ENCODE results near the gene ABCA4.

ABCA4 gene

DNA sequence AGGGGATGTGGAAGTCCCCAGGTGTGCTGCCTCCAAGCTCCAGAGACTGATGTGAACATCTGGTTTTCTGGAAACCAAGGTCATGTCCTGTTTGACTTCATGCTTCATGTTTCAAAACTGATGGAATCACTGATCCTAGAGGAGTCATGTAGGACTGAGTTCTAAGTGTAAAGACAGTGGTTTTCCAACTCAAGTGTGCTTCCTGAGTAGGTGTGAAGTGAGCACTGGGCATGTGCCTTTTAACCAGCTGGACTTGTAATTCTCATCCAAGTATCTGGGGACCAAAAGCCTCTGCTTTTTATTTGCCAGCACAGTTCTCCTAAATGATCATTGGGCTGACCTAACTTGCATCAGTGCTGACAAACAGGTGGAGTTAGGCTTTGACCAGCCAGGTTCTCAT lies 36.9 kb downstream of the ABCA4 start:
- no peak for DNase-seq (ENCODE audit: low read depth, low spot score)

DNA sequence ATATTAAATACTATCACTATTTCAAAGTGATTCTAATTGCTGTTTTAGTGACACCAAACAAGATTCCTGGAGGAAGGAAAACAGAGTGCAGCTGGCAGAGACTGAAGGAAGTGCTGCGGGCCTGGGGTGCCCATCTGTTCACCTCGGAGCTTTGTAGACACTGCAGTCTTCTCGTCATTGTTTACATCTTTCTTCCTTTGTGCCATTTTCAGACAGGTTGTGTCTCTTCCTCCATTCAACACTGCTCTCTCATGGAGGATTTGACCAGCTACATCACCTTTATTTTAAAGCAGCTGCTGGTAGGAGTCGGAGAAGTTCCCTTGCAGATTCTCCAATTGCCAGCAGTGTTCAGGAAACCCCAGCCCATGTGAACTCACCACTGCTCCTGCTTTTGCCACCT lies 37.3 kb downstream of the ABCA4 start:
- no peak for DNase-seq (ENCODE audit: low read depth, low spot score)

DNA sequence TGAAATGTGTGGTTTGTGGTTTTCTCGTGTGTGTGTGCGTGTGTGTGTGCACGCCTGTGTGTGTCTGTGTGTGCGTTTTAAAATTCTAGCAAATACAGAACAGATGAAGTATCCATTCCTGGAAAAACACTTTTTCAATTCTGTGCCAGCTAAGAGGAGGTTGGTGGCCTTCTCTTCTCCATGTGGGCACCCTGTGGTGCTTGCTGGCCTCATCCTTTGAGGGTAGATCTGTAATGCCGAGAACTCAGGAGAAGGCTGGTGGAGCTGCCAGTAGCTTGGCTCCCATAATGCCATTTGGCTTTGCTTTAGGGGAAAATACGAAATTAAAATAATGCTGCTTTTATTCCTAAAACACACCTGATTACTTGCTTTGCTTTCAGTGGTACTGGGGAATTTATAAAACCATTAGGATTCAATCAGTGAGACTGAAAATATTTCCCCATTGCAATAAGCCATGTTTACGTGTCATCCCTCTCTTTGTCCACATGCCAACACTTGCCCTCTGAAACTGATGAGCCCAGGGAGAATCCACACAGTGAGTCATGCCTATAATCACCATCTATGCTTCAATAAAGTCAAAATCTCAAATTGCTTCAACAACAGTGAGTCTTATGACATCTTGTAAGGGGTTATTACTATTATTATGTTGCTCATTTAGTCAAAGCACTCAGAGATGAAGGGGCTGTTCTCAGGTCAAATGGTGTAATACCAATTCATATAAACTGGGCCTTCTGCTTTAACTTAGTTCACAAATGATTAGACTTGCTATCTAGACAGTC lies 39.2 kb downstream of the ABCA4 start:
- DNase-seq (ENCODE audit: low read depth, low spot score), result peak; percentile 84

DNA sequence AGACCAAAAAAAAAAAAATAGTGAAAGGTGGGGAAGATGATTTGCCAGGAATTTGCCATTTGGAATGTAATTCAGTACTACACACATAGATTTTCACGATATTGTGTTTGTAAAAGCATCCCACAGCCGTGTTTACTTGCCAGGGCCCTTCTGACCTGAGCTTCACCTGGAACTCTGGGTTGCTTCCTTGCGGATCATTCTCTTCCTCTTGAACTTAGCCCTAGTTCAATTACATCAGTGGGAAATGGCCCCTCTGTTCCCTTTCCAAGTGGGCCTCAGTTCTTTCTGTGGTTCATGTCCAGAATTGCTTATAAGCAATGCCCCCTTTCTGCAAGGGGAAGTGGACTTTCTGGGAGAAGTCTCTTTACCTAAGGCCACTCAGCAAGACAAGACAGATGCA lies 41.0 kb downstream of the ABCA4 start:
- DNase-seq (ENCODE audit: low read depth, low spot score), result no peak

DNA sequence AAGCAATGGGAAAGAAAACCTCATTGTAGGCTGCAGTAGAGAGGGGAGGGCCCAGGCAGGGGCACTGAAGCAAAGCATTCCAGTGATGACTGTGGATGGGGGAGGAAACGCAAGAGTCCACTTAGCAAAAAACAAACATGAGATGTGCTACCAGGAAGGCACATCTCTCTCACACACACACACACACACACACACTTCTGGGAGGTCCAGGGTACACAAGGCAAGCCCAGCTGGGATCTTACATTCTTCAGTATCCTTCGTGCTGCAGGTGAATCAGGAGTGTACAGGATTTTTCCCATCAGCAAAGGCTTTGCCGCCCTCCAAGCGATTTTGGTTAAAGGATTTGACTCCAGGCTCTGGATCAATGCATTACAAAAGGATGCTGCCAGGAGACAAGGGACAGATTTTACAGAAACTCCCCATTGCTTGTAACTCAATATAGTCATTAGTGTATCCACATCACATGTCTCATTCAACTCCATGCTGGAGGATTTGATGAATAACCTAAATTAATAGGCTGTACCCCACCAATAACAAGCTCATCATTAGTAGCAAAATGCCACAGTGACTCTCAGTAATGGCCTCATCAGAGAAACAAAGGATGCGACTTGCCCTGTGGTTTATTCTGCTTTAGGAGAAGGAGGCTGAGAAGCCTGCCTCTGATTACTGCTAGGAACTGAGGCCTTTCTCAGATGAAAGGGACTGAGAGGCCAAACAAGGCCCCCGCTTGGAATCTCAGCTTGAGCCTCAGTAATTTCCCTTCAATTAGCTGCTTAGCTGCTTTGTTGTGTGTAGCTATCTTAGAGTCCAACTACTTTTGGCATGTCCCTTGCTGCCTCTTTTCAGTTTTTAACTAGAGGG lies 41.6 kb downstream of the ABCA4 start:
- no peak for DNase-seq (ENCODE audit: low read depth, low spot score)

DNA sequence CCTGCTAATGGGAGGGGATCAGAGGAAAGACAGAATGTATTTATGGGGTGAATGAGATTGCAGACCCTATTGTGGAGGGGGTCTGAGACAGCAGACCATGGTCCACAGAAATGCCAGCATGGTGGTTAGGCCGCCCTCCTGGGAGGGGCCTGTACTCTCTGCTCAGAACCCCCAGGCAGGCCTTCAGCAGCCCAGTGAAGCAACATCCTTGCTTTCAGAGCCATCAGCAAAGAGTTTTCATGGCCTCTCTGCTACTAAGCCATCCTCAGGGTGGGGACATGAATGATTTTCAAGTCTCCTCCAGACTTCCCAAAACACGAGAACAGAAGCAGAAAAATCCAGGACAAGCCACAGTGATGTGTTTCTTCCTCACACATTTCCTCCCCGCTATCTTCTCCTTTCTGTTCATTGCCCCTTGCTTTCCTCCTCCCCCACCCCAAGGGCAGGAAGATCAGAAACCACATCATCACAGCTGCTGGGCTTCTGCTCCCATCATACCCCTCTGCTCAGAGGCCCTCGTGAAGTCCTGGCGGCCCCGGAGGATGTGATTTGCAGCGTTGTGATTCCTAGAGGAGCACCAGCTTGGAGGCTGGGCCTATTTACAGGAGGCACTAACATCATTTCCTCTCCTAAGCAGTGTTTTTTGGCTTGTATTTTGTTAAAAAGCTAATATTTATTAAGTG lies 48.0 kb downstream of the ABCA4 start:
- no peak for DNase-seq (ENCODE audit: low read depth, low spot score)

DNA sequence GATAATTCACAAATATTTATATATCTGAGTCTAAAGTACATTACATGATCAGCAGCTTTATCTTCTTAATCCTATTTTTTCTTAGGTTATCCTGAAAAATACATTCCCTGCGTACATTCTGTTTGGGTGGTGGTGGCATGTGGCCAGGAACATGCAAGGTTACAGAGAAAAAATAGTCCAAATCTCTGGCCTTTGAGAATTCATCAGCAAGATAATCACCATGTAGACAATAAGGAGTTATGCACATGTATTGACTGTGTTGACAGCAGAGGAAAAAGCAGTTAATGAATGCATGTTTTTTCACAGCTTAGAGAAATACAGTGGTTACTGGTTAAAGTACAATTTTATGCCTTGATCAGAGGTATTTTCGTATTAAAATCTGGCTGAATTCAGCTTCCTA lies 49.0 kb downstream of the ABCA4 start:
- DNase-seq (ENCODE audit: low read depth, low spot score), result no peak

DNA sequence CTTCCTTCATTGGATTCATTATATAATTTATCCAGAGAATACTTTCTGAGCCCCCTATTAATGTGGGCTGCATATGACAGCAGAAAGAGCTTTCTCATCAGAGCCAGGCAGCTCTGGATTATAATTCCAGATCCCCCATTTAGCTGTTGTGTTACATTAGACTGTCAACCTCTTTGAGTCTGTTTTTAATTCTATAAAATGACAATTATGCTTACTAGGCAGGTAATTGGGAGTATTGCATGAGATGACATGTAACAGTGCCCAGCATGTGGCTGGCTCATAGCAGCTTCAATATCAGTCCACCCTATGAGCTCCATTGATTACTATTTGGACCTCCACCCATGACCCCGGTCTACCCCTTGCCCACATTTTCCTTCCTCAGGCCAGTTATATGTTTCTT lies 49.6 kb downstream of the ABCA4 start:
- DNase-seq (ENCODE audit: low read depth, low spot score), result no peak

DNA sequence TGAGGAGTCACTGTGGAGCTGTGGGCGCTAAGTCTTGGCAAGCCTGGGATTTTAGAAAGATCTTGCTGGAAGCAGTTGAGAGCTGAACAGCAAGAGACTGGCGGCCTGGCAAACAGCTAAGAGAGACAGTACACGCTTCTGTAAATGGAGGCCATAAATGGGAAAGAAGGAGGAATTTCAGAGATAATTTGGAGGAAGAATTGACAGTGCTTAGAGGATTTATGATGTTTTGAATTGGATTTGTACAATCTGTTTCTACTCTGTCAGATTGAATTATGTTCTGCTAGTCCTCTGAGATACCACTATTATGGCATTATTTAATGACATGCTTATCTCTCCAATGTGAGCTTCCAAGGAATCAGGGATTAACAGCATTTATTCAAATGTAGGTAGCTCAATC lies 50.1 kb downstream of the ABCA4 start:
- no peak for DNase-seq (ENCODE audit: low read depth, low spot score)

DNA sequence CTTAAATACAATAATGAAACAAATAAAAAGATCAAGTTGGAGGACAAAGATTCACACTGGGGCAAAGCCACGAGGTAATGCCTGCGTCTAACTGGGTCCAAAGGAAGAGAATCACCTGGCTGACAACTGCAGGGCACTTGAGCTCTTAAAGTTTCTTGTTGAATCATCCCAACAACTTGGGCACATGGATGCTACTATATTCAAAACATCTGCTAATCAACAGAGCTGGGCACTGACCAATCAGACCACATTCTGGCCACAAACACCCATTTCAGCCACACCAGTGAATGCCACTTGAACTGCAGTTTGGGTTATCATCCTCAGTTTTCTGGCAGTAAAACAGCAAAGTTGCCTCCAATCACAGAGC lies 51.0 kb downstream of the ABCA4 start:
- no peak for DNase-seq (ENCODE audit: low read depth, low spot score)

DNA sequence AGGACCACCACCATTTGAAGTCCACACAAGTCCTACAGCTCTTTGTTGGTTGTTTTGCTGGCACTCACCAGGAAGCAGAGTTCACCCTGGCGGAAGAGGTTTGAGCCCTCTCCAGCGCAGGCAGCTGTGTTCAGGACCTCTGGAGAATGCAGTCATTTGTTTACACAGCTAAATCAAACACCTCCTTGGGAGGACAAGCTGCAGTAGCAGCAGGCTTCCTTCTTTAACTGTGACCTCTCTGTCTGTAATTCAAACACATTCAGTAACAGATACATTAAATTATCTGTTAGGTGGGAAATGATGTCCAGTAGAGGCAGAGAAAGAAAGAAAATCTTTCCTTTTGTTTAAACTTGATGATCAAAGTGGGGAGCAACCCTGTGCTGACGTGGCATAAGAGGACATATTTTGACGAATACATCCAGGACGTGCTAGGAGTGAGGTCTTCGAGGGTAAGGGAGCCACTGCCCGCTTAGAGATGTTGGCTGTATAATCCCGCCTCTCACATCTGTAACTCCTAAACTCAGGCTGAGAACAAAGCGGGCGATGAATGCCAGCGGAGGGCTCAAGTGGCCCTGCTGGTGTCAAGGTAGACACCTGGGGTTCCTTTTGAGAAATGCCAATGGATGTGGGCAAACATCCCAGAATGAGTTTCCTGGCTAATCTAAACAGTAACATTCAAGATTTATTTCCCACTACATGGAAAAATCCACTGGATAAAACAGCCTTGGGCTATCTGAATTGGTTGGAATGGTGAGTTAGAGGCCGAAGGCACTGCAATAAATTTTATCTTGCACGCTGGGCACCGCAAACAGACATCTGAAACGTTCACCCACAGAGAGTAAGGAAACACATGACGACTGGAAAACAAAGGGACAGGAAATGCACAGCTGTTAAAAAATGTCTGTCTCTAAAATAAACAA lies 51.7 kb downstream of the ABCA4 start:
- peak; percentile 89 for DNase-seq (ENCODE audit: low read depth, low spot score)

DNA sequence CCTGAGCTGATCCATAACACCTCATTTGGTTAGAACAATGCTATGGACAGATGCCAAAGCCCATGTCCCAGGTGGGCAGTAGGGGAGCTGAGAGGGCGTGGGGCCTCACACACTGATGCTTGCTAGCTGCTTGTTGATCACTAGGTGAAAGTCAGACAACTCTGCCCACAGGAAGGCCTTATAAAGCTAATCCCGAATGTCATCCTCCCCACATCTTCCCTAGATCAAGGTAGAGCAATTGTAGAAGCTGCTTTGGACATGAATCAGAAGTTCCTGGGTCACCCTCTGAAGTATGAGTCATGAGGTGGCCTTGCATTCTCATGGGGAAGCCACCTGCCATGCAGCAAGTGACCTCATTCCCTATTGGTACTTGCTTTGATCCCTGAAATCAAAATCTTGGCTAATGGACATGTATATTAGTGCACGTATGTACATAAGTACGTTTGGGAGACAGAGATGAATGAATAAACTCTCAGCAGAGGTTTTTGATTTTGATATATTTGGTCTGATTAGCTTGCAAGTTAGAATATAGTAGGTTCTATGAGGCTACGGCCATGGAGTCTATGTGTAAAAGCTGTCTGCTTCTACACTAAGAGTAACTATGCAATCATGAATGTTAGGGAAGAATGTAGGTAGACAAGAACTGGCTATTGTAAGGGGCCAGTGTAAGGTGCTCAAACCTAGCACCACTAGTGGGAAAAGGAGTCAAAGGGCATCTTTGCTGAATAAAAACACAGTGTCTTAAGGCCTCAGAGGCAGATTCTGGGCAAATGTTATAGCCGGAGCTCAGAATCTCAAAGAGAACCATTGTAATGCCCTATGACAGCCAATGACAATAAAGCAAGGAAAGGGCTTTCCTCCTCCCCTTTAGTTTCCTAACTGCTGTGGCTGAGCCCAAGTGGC lies 52.6 kb downstream of the ABCA4 start:
- no peak for DNase-seq (ENCODE audit: low read depth, low spot score)

DNA sequence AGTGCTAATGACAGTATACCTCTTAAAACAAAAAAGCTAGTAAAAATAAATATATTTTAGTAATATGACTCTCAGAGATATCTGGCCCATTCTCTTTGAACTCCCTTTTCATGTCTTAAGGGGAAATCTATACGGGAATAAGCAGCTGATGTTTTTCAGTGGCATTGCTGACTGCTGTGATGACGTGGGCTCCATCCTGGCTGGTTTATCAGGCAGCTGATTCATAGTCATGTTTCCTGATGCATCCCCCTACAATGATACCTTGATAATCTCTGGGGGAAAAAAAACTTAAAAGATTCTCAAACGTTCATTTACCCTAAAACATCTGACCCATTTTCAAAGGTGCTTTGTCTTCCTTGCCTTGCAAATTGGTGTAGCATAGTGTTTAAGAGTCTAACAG lies 53.8 kb downstream of the ABCA4 start:
- DNase-seq (ENCODE audit: low read depth, low spot score), result no peak

DNA sequence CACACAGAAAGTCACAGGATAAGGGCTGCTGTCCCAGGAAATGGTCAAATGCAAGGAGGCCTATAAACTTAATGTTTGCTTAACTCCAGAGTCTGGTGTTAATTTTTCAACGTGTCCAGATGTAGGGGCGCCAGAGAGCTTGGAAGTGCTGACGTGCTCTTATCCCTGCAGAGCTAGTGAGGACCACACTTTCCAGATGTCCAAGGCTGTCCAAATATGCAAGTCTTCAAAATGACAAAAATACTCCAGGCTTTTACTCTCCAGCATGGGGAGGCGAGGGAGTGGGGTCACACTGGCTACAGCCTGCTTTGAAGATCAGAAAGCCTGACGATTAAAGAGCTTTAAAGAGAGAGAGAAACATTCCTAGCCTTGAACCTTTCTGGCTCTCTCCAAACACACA lies 57.6 kb downstream of the ABCA4 start:
- no peak for DNase-seq (ENCODE audit: low read depth, low spot score)

DNA sequence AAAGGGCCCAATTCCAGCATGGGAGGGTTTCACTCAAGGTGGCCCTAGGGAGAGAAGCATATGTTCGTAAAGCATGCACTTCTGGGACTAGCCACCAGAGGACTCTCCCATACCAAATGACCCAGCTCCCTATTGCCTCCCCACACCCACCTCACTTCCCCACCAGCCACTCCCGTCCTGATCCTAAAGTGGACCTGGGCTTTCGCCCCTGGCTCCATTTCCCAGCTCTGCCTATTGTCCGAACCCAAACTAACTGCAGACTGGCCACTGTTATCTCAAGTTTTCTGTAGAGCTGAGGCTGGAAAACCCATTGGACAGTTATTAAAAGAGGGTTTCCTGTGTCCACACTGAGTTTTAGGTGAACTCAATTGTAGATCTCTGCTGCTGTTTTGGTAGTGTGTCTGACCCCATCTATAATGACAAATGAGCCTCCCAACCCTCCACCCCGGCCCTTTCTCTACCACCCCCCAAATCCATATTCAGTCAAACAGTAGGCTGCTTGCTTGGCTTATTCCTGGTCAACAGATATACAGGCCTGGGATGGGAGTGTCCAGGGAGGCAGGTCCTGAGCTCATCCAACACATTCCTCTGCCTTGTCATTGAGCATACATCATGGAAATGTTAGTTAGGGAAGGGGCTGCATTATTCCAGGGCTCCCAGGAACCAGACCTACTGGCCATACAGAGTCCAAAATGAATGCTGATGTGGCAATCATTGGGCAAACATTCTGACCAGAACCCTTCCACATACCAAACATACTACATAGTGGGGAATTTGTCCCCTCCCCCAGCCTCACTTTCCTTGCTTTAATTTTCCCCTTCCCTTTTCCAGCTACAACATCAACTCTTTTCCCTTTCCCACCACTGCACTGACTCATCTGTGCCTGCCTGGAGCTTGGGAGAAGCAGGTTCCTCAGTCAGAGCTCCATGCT lies 59.2 kb downstream of the ABCA4 start:
- DNase-seq (ENCODE audit: low read depth, low spot score), result no peak

DNA sequence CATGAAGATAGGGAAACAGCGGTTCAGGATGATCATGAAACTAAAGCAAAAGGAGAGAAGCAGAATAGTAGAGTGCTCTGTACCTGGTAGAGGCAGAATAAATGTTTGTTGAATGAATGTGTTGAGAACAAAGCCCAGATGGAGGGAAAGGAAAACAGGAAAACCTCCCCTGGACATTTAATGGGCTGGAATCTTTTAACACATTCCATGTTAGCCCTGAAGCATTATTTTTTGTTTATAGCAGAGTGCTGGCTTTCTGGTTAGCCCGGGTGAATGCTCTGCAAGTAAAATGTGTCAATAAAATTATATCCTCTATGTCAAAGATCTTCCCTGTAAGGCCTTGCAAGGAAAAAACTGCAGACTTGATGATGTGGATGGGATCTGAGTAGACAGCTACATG lies 60.2 kb downstream of the ABCA4 start:
- DNase-seq (ENCODE audit: low read depth, low spot score), result no peak

DNA sequence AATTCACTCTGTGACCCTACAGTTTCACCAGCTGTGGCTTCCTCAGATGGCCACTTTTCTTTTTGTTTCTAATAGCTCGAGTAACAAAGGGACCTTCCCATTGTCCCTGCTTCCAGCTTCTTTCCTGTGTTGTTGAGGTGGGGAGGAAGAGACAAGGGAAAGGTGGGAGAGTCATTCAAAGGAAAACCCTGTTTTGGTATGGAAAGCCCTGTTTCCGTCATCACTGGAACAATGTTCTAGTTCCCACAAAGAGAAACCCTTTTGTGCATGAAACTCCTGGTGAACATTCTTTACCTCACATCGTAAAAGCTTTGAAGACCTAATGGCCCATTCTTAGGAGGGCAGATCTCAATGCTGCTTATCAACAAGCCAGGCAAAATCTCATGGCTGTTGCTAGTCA lies 62.2 kb downstream of the ABCA4 start:
- no peak for DNase-seq (ENCODE audit: low read depth, low spot score)

DNA sequence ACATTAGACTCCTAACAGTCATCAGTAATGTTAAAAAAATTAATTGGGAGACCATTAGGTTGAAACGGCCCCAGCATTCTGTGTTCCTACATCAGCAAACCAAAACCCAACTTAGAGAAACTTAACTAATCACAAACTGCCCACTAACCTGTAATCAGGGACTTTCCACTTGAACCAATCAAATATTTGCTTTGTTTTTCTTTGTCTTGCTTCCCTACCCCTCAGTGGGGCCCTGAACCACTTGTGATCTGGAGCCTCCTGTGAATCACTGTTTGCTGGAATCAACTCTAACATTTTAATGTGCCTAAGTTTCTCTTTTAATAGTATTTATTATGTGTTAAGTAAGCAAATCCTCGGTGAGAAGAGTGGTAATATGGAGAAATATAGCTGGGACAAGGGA lies 64.0 kb downstream of the ABCA4 start:
- DNase-seq (ENCODE audit: low read depth, low spot score), result no peak

DNA sequence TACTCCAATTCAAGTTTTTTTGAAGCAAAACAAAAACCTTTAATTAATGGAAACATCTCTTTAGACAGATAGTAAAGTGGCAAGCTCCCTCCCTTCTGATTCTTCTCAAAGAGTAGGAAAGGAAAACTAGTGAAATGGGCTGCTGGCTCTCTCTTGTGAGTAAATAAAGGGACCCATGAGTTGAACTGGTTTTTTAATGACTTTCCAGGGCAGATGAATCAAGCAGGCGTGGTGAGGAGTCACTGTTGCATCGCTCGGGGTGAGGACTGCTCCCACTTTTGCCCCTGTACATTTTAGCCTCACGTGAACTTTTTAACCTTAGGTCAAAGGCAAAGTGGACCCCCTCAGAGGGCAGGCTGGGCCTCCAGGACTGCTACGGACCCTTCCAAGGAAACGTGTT lies 64.8 kb downstream of the ABCA4 start:
- DNase-seq (ENCODE audit: low read depth, low spot score), result no peak
